ENCODE data around the gene SLFN11.
"Not testable (repeated sequence)": the region's sequence is repeated elsewhere in the genome, so short reads cannot be mapped to it uniquely, and the experiment has no call there.

Gene SLFN11

DNA sequence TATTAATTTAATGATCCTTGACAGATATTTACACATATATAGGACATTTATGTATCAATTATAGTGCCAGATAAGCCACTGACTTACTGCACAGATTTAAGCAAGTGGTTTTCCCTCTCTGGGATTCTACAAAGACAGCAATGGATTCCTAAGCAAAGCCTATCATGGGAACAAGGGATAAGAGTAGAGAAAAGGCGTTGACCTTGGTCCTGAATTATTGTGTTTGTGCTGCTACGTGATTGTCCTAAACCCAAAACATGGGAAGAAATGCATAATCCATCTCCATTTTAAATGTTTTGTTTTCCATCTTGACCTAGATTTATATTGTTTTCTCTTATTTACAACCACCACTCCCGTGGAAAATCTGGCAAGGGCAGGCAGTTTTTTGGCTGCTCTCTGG, 14.0 kb downstream of the SLFN11 start:
- DNase-seq (ENCODE audit: low read depth in 2 of 2, low spot score in 1 of 2): no peak

DNA sequence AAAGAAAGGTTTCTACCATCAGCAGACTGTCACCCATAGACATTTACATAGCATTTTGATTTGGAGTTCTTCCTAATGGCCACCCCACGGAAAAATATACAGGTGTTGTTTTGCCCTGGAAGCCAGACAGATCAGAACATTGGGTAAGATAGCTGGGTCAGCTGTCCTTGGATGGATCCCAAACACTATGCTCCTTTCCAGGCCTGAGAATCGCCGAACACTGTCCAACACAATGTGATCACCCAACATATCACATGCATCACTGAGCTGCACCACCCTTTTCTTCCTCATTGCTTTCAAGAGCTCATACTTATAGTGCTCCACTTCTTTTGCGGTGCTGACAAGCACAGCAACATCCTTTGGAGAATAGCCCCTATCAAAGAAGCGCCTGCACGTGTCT, 21.1 kb downstream of the SLFN11 start:
- DNase-seq (ENCODE audit: low read depth in 2 of 2, low spot score in 1 of 2): no peak

DNA sequence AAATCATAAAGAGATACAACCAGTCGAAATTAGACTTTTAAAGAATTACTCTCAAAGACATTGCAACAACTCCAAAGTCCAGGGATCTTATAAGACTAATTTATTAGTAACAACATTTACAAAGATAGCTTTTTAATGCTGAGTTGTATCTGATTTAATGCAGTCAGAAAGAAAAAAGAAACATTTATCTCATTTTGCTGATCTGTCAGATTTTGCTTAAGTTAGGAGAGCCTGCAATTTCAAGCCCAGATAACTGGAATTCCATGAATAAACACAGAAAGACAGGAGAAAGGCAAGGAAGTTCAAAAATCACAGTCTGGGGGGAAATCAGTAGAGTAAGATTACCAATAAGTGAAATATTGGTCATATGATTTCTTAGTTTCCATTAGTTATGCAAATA, 22.9 kb downstream of the SLFN11 start:
- no peak for DNase-seq (ENCODE audit: low read depth in 2 of 2, low spot score in 1 of 2)

DNA sequence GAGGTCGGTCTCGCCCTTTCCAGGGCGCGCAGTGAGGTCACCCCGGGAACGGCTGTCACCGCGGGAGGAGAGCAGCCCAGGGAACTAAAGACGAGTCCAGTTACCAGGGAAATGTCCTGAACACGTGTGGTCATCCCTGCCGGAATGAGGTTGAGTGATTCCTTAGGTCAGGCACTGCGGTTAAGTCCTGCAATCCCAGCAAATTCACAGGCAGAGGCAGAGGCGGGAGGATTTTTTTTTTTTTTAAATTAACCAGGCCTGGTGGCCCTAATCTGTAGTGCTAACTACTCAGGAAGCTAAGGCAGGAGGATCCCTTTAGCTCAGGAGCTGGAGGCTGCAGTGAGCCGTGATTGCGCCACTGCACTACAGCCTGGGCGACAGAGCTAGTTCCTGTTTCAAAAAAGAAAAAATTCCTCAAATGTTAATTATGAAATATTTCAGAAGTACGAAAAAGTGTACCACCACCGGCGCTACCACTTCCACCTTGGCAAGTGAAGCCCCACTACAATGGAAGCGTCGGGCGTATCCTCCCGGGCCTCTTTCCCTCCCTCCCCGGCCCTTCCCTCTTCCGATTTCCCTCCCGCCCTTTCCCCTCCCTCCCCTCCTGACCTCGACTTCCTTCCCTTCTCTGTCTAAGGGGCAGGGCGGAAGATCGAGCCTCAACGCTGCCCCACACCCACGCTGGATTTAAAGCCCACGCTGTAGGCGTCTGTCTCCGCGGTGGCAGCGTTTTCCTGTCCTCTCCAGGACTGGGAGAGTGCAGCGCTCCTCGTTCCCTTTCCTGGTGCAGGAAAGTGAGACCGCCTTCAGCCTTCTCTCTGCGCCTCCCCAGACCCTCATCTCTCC, 27.3 kb downstream of the SLFN11 start:
- DNase-seq (ENCODE audit: low read depth in 2 of 2, low spot score in 1 of 2): no peak

DNA sequence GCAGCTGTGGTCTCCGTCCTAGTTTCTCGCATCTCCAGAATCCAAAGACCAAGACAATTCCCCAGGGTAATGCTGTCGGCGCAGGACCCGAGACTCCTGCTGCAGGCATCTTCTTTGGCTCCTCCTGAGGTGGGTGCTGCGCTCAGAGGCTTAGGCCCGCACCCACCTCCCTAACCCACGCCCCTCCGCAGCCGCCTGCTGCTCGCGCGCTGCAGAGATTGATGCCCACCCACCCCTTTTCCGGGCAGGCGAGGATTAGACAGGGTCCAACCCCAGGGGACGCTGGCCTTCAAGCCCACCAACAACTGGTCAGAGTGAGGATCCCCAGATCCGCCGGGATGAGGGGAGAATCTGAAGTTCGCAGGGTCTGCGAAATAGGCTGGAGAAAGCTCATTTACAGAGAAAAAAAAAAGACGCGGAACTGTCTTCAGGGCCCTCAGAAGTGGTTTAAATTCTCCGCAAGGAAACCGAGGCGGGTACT, 27.9 kb downstream of the SLFN11 start:
- no peak for DNase-seq (ENCODE audit: low read depth in 2 of 2, low spot score in 1 of 2)

DNA sequence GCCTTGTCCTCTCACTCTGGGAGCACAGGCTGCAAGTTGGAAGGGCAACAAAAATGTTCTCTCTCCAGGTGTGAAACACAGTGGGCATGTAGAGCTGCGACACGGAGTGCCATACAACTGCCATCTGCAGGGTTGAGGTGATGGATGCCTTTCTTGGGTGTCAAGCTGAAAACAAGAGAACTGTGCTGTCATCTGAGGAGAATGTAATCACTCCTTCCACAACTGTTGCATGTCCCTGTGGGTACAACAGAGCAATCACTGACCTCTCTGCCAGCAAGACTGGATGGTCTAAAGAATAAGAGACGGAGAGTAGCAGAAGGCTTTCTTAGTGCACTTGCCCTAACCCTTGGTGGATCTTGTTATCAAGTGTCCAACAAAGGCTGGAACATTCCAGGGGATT, 29.2 kb downstream of the SLFN11 start:
- no peak for DNase-seq (ENCODE audit: low read depth in 2 of 2, low spot score in 1 of 2)

DNA sequence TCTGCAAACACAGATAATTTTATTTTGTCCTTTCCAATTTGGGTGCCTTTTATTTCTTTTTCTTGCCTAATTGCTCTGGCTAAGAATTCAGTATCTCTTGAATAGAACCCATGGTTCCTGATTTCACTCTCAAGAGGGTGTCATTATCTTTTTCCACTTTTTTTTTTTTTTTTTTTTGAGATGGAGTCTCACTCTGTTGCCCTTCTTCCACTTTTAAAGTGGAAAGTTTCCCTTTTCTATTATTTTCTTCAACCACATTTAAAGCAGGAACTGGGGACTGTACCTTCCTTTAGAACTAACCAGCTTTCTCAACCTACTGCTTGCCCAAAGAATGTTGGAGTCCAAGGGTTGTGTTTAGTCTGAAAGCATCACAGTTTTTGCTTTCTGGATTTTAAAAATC, 31.1 kb downstream of the SLFN11 start:
- no peak for DNase-seq (ENCODE audit: low read depth in 2 of 2, low spot score in 1 of 2)

DNA sequence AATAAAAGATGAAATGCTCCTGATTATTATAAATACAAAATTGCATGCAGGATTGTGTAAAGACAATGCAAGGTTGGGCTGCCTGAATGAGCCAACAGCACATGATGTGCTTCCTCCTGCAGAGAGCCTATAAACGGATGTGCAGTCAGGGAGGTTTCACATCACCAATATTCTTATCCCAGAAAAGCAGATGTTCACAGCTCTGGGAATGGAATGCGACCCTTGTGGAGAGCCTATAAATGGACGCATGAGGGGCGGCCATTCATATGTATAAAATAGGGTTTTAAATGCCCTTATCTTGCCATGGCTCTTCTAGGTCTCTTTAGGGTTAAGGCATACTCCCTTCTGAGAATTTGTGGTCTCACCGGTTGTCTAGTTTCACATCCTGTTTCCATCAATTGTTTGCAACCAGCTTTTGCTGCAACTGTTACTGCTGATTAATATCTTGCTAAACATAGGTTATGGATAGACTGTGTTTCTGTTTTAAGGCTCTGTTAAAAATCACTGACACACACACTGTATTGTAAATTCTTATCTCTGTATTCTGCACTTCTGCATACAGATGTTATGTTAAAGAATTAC, 31.9 kb downstream of the SLFN11 start:
- DNase-seq (ENCODE audit: low read depth in 2 of 2, low spot score in 1 of 2): no peak

DNA sequence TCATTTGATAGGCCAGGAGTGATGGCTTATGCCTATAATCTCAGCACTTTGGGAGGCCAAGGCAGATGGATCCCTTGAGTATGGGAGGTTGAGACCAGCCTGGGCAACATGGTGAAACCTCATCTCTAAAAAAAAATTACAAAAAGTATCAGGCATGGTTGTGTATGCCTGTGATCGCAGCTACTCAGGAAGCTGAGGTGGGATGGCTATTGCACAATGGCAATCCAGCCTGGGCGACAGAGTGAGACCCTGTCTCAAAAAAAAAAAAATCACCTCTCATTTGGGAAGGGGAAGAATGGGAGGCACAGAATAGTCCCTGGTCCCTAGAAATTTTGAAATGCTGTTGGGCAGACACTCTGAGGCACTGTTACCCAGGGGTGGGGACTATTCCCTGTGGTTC, 35.2 kb downstream of the SLFN11 start:
- DNase-seq (ENCODE audit: low read depth in 2 of 2, low spot score in 1 of 2): no peak

DNA sequence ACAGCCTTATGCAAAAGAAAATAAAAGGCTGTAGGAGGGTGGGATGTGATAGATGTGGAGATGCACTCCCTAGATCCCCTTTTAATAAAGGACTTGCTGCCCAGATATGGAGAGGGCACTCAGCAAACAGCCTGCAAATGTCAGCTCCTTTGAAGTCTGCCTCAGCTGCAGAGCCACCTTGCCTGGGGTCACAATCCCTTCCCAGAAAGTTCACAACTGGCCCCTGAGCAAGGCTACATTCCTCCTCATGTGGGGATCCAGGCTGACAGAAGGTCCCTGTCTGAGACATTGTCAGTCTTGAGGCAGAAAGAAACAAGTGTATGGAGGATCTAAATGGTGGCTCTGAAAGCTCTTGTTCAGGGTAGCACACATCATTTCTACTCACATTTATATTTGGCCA, 36.1 kb downstream of the SLFN11 start:
- DNase-seq (ENCODE audit: low read depth in 2 of 2, low spot score in 1 of 2): no peak

DNA sequence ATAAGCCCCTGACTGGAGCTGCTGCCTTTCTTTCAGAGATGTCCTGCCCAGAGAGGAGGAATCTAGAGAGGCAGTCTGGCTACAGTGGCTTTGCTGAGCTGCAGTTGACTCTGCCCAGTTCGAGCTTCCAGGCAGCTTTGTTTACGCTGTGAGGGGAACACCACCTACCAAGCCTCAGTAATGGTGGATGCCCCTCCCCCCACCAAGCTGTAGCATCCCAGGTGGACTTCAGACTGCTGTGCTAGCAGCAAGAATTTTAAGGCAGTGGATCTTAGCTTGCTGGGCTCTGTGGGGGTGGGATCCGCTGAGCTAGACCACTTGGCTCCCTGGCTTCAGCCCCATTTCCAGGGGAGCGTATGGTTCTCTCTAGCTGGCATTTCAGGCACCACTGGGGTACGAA, 39.8 kb downstream of the SLFN11 start:
- DNase-seq (ENCODE audit: low read depth in 2 of 2, low spot score in 1 of 2): not testable (repeated sequence)

DNA sequence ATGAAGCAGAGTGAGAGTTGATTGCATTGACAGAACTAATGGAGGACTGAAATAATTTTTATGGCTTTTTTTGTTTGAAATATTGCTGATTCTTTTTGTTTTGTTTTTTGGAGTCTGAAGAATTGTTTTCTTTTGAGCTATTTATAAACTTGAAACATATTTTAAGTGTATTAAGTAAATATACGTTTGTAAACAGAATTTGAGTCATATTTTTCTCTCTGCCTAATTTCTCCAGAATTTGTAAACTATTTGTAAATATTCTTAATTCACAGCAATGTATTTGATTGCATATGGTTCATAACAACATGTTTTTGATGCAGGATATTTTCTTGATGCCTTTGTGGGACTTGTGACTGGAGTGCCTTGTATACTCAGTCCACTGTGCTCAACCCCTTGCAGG, 50.7 kb downstream of the SLFN11 start:
- no peak for DNase-seq (ENCODE audit: low read depth in 2 of 2, low spot score in 1 of 2)

DNA sequence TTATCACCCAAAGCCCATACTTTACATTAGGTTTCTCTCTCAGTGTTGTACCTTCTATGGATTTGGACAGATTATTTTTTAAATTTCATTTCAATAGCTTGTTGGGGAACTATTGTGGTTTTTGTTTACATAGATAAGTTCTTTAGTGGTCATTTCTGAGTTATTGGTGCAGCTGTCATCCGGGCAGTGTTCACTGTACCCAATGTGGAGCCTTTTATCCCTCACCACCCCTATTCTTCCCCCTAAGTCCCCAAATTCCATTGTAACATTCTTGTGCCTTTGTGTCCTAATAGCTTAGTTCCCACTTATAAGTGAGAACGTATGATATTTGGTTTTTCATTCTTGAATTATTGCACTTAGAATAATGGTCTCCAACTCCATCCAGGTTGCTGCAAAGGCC, 57.5 kb downstream of the SLFN11 start:
- no peak for DNase-seq (ENCODE audit: low read depth in 2 of 2, low spot score in 1 of 2)

DNA sequence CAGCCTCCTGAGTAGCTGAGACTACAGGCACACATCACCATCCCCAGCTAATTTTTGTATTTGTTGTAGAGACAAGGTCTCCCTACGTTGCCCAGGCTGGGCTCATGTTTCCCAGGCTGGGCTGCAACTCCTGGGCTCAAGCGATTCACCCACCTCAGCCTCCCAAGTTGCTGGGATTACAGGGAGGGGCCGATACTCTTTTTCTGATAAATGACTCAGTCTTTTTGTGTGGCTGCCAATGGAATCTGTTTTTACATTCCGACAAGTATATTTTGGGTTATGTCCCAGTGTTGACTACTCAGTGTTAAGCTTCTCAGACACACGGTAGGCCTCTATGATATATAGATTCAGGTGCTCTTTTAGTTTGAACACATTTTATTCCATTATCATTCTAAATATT, 58.1 kb downstream of the SLFN11 start:
- no peak for DNase-seq (ENCODE audit: low read depth in 2 of 2, low spot score in 1 of 2)

DNA sequence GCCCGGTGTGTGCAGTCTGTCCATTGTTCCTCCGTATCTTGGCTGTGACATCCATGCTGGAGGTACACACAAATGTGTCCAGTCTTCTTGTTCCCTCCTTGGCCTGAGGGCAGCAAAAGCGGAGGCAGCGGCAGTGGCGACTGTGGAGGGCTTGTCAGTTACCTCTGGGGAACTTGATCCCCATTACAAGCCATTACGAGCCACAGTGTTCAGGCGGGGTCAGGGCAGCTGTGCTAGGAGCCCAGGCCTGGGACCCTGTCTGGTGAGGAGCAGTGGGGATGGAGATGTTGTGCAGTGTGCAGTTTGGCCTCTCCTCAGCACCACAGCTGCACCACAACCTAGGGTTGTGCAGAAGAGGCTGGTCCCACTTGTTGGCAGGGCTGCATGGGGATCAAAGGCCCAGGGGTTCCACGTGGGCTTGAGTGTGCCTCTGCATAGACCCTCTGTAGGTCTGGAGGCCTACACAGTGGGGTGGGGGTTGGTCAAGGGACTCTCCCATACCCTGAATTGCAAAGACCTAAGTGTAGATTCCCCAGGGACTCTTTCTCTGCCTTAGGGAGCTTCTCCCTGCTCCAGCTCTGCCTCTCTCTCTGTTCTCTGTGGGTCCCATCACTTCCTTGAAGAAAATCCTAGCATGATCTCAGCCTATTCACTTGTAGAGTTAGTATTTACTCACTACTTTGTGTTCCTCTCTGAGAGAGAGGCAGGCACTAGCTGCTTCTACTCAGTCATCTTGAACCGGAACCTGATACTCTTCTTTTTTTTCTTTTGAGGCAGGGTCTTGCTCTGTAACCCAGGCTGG, 58.8 kb downstream of the SLFN11 start:
- DNase-seq (ENCODE audit: low read depth in 2 of 2, low spot score in 1 of 2): no peak

DNA sequence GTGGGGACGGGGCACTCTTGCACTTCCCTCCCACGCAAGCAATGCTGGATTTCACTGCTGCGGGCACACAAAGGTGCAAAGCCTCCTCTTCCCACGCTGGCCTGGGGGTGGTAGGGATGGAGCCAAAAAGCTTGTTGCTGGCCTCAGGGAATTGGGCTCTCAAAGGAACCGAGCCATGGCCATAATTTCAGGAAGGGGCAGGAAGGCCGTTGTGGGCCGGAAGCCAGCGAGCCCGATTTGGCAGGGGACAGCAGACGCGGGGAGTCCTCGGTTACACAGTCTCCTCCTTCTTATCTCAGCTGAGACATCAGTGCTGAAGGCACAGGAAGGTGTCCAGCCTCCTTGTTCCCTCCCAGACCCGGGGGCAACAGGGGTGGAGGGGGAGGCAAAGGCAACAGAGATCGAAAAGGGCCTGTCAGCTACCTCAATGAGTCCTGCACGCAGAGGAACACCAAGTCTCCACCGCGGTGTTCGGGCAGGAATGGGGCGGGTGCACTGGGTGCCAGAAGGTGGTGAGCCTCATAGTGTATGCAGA, 59.5 kb downstream of the SLFN11 start:
- DNase-seq (ENCODE audit: low read depth in 2 of 2, low spot score in 1 of 2): no peak

DNA sequence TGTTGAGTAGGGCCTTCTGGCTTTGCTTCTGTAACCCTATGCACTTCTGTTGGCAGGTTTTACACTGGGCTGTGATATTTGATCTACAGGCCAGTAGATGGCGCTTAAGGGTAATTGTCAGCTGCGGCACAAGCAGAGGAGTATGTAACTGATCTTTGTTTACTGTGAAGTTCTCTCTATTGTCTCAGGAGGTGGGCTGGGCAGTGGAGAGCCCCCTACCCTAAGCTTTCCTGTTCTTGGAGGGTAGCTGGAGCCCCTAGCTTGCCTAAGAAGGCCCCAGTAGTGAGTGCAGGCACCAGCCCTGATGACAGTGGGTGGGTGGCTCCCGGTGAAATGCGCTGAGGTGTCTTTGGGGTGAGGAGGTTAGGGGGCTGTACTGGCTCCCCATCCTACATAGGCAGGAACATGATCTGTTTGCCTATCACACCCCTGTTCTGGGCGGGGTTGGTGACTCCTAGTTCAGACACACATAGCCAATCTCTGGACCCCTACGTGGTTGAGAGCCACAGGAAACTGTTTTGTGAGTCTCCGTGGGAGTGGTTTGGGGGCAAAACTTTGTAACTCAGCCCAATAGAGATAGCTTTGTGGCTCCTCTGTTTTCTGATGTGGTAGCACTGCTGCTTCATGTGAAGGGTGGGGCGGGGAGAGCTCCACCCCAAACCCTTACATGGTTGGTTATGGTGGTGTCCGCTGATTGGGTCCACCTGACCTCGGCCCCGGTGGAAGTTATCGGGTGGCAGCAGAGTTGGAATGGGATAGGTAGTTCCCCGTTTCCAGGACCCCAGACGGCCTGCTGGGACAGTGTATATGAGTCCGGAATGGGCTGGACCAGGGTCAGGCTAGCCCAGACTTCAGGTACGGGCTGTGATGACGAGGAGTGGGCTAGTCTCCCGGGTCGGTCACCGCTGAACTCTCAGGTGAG, 60.4 kb downstream of the SLFN11 start:
- DNase-seq (ENCODE audit: low read depth in 2 of 2, low spot score in 1 of 2): peak; percentile 54 to 77

DNA sequence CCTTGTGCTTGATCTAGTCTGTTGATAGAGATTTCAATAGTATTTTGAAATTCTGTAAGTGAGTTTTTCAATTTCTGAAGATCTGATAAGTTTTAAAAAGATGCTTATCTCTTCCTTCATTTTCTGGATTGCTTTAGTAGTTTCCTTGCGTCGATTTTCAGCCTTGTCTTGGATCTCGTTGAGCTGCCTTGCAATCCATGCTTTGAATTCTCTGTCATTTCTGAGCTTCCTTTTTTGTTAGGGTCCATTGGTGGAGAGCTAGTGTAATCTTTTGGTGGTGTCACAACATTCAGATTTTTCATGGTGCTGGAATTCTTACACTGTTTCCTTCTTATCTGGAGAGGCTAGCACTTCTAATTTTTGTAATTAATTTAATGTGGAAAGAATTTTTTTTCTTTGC, 61.1 kb downstream of the SLFN11 start:
- DNase-seq (ENCODE audit: low read depth in 2 of 2, low spot score in 1 of 2): no peak

DNA sequence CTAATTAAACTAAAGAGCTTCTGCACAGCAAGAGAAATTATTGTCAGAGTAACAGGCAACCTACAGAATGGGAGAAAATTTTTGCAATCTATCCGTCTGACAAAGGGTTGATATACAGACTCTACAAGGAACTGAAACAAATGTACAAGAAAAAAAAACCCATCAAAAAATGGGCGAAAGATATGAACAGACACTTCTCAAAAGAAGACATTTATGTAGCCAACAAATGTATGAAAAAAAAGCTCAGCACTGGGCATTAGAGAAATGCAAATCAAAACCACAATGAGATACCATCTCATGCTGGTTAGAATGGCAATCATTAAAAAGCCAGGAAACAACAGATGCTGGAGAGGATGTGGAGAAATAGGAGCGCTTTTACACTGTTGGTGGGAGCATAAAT, 64.1 kb downstream of the SLFN11 start:
- DNase-seq (ENCODE audit: low read depth in 2 of 2, low spot score in 1 of 2): not testable (repeated sequence)
